HEK293T (cell line): ENCODE results near the gene NYNRIN.

ENCODE experiments used
- BHLHE40 ChIP-seq: fragments of 450-650 bp; IDR thresholded peaks from 2 replicates; pipeline ENCODE4 v1.6.1; 2016; ENCODE audit warnings: mild to moderate bottlenecking, moderate library complexity, borderline replicate concordance
- FOXM1 ChIP-seq: fragments of 450-650 bp; IDR thresholded peaks from 2 replicates; pipeline ENCODE4 v1.6.1; 2017; ENCODE audit warnings: mild to moderate bottlenecking, borderline replicate concordance
- SP1 ChIP-seq: fragments of 450-650 bp; IDR thresholded peaks from 2 replicates; pipeline ENCODE4 v1.6.1; 2017
- TARDBP ChIP-seq: fragments of 450-650 bp; IDR thresholded peaks from 2 replicates; pipeline ENCODE4 v1.6.1; 2016
- ZNF384 ChIP-seq: fragments of 450-650 bp; IDR thresholded peaks from 2 replicates; pipeline ENCODE4 v1.6.1; 2016

DNA sequence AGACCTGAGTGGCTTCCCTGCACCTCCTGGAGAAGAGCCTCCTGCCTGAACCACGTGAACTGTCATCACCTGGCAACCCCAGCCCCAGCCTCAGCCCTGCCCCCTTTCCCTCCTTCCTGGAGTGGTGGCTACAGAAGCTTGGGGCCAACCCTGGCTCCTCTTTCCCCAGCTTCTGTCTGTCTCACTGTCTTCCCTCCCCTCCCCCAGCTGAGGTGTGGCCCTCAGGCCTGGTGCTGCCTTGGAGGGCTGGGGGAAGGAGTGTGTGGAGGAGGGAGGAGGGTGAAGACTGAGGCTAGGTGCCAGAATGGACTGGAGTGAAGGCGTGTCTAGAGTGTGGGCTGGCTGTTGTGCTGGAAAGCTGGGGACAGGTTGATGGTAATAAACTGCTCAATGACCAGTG is 21.1 kb upstream of the NYNRIN start:
- no peak for TF ChIP-seq BHLHE40
- no peak for TF ChIP-seq FOXM1
- no peak for TF ChIP-seq TARDBP
- TF ChIP-seq SP1, result no peak
- no peak for TF ChIP-seq ZNF384
